GM12891 (cell line): ENCODE data around the gene MOB3A.
"Not testable (repeated sequence)": the region's sequence is repeated elsewhere in the genome, so short reads cannot be mapped to it uniquely, and the experiment has no call there.

Experiments
- PAX5 ChIP-seq: IDR thresholded peaks from 2 replicates; pipeline ENCODE4 v1.6.1; 2011; ENCODE audit warnings: low read length, moderate library complexity, mild to moderate bottlenecking; ENCODE audit not compliant: insufficient read depth, severe bottlenecking
- POLR2A ChIP-seq: IDR thresholded peaks from 2 replicates; pipeline ENCODE4 v1.6.1; 2011; ENCODE audit warnings: low read depth, low read length, control low read depth
- POLR2AphosphoS5 ChIP-seq: IDR thresholded peaks from 2 replicates; pipeline ENCODE4 v1.6.1; 2011; ENCODE audit warnings: low read depth, low read length, control low read depth
- TAF1 ChIP-seq: IDR thresholded peaks from 2 replicates; pipeline ENCODE4 v1.6.1; 2011; ENCODE audit warnings: low read depth, low read length, control low read depth

DNA sequence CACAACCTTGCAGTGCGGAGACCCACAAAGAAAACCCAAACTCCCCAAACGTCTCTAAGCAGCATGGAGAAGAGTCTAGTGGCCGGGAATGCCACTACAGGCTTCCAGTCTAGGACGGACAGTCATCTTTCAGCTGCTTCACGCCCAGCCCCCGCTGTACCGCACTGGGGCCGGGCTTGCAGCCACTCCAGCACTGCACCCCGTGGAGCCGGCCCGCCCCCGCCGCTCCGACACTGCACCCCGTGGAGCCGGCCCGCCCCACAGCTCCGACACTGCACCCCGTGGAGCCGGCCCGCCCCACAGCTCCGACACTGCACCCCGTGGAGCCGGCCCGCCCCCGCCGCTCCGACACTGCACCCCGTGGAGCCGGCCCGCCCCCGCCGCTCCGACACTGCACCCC lies 32.1 kb upstream of the MOB3A start:
- TF ChIP-seq POLR2A, POLR2AphosphoS5, TAF1, PAX5: not testable (repeated sequence)
